Thymus (tissue), 11 donors: Measurements from ENCODE around the gene BZW2. TPM values are rescaled to one million over a fixed set of nuclear protein-coding genes. Genes with fewer than 3 reads are reported as not detected.

Experiments used
- DNase-seq, 9 donors: peaks; one replicate each; pipeline ENCODE4 v3.0.0-alpha.2; 2013; ENCODE audit warnings: low spot score in 9 of 9, low read depth in 6 of 9, missing footprints in 1 of 9
- H3K27ac ChIP-seq, 2 donors: one replicate each; pipeline ENCODE4 v1.5.1; 2013; ENCODE audit warnings: control low read depth in 1 of 2, low read depth in 1 of 2, low read length in 1 of 2, mild to moderate bottlenecking in 1 of 2, moderate library complexity in 1 of 2
- H3K27me3 ChIP-seq, 2 donors: one replicate each; pipeline ENCODE4 v1.5.1; 2013; ENCODE audit warnings: low read length in 1 of 2; ENCODE audit not compliant: control insufficient read depth in 2 of 2, insufficient read depth in 1 of 2
- H3K36me3 ChIP-seq, 2 donors: one replicate each; pipeline ENCODE4 v1.5.1; 2013; ENCODE audit warnings: low read length in 1 of 2, mild to moderate bottlenecking in 1 of 2, moderate library complexity in 1 of 2; ENCODE audit not compliant: control insufficient read depth in 2 of 2, insufficient read depth in 2 of 2
- H3K4me1 ChIP-seq, 2 donors: one replicate each; pipeline ENCODE4 v1.5.1; 2013; ENCODE audit warnings: low read length in 2 of 2; ENCODE audit not compliant: control insufficient read depth in 2 of 2, insufficient read depth in 2 of 2
- H3K4me3 ChIP-seq, 2 donors: one replicate each; pipeline ENCODE4 v1.5.1; 2013; ENCODE audit warnings: low read length in 2 of 2, control low read depth in 1 of 2, mild to moderate bottlenecking in 1 of 2
- H3K9me3 ChIP-seq, 2 donors: one replicate each; pipeline ENCODE4 v1.5.1; 2013; ENCODE audit warnings: low read length in 1 of 2, mild to moderate bottlenecking in 1 of 2; ENCODE audit not compliant: control insufficient read depth in 2 of 2, insufficient read depth in 1 of 2
- WGBS: extraction: QIAGEN DNeasy Blood & Tissue Kit; methylation state at CpG from one replicate; pipeline ENCODE4 v1.1.7; 2013; 5-methylcytosine and 5-hydroxymethylcytosine counted together
- polyA plus RNA-seq: library from polyadenylated mRNA; stranded (reverse); fragments of 200-250 nt; gene quantifications from one replicate; pipeline ENCODE4 v1.2.3, GENCODE V29; 2013
- total RNA-seq: library from RNA; stranded (reverse); fragments of 120-200 nt; gene quantifications from one replicate; pipeline ENCODE4 v1.2.4, GENCODE V29; 2013
- donor health status: healthy.

Gene BZW2
- total and polyA plus RNA-seq, 2 donors, result 40.3 to 41.1 TPM

DNA sequence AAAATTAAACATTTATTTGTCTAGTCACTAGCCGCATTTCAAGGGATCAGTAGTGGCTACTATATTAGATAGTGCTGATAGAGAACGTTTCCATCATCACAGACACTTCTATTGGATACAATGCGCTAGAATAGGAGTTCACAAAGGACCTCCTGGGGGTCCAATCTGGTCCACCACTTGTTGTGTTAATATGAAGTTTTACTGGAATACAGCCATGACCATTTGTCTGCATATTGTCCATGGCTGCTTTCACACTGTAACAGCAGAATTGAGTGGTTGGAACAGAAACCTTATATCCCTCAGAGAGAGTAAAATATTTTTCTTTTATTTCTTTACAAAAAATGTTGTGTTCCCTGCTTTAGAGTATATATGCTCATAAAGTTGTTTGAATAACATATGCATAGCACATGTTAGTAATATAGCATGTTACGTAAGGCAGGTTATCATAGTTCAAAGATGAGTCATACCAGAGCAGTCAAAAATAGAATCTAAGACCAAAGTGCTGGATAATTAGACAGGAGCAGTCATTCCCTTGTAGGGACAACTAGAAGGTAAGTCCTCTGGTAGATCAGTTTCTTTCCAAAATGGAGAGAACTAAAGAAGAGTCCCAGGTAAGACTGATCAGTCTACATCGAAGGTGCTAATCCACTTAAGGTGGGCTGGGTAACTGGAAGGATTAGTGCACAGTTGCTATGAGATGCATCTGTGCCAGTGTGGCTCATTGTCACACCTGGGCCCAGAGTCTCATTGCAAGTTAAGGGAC lies 14.9 kb downstream of the BZW2 start:
- Histone ChIP-seq H3K4me3 (no peak overlapping the region), H3K36me3 (no peaks in the 10 kb centered on the region), H3K9me3 (no peaks in the 10 kb centered on the region), H3K4me1 (peaks cover 0 to 2% of the 10 kb centered on the region in 2 donors), H3K27me3 (no peaks in the 10 kb centered on the region), H3K27ac (no peak overlapping the region)
- DNase-seq, result no peak
- WGBS, result 96% methylated on average over 5 of the region's 5 CpGs

DNA sequence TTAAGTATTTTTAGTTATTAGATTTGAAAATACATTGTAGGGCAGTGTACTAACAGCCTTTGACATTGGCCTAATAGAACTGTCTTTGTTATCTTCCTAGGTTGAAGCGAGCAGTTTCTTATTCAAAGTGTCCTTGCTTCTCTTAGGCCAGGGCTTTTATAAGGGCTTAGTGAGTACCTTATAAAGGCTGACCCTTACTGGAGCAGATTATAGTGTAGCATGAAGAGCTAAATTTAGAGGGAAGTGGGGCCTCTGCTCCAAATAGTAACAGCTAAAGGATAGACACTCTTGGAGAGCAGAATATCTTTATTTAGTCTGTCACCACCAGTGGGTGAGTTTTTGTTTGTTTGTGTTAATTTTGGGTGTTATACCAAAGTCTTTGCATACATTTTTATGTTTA lies 15.9 kb downstream of the BZW2 start:
- Histone ChIP-seq H3K27ac (no peak overlapping the region), H3K4me1 (peaks cover 0 to 2% of the 10 kb centered on the region in 2 donors), H3K27me3 (no peaks in the 10 kb centered on the region), H3K4me3 (no peak overlapping the region), H3K36me3 (peaks cover 0 to 5% of the 10 kb centered on the region in 2 donors), H3K9me3 (no peaks in the 10 kb centered on the region)
- 98% methylated on average over 1 of the region's 1 CpG for WGBS
- no peak for DNase-seq

DNA sequence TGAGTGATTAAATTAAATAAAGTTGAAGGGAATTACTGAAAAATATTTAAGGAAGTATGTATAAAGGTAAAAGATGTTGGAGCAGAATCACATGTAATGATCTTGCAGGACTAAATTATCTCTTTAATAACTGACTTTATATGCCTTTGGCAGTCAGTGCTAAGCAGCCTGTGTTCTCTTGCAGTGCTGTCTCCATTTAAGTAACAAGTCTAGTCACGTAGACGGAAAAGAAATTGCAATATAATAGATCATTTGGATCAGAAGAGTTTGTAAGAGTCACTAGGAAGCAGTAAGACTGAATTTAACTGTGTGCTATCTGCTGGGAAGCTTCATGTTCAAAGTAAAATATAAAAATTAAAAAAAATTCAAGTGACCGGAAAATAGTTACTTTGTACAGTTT lies 21.4 kb downstream of the BZW2 start:
- H3K27me3 ChIP-seq, result no peaks in the 10 kb centered on the region
- no peaks in the 10 kb centered on the region for H3K4me1 ChIP-seq
- DNase-seq, result no peak
- no peaks in the 10 kb centered on the region for H3K9me3 ChIP-seq
- peaks cover 6 to 7% of the 10 kb centered on the region in 2 donors for H3K36me3 ChIP-seq
- H3K4me3 ChIP-seq, result no peak overlapping the region
- H3K27ac ChIP-seq, result no peak overlapping the region
- WGBS, result 93% methylated on average over 3 of the region's 3 CpGs

DNA sequence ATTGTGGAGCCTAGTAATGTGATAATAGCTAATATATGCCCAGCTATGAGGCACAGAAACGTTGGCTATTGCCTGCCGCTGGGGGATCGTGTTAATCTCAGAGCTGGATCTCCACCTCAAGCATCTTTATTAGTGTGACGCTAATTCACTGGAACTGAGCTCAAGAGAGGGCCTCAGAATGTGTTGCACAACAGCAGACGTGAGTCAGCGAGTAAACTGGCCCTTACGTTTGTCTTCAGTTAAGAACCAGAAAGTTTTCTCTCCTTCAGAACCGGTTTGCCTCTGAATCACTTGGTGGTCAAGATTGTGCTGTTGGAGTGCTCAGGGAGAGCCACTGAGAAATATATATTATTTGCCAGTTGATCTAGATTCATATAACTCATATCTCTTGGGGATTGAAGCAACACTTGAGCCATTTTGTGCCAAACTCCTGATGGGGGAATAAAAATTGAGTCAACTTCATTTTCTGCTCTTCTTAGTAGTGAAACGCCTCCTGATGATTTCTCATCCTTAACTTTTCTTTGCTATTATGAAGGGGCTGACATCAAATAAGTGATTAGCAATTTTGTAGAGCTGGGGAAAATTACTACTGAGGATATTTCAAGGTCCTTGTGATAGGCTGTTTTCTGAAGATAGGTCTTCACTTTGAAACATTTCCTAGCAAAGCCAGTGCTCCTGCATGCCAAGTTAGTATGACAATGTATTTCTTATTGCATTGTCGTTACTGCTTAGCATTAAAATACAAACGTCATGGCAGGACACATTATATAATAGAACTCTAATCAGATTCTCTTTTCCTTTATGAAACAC lies 22.3 kb downstream of the BZW2 start:
- no peaks in the 10 kb centered on the region for H3K4me1 ChIP-seq
- H3K4me3 ChIP-seq, result no peak overlapping the region
- H3K9me3 ChIP-seq, result no peaks in the 10 kb centered on the region
- no peak overlapping the region for H3K27ac ChIP-seq
- H3K27me3 ChIP-seq, result no peaks in the 10 kb centered on the region
- peaks cover 6 to 7% of the 10 kb centered on the region in 2 donors for H3K36me3 ChIP-seq
- WGBS, result 92% methylated on average over 11 of the region's 11 CpGs
- no peak for DNase-seq

- no peaks in the 10 kb centered on the region for H3K27me3 ChIP-seq
- no peaks in the 10 kb centered on the region for H3K9me3 ChIP-seq
- peaks cover 6 to 7% of the 10 kb centered on the region in 2 donors for H3K36me3 ChIP-seq
- no peaks in the 10 kb centered on the region for H3K4me1 ChIP-seq
- no peak overlapping the region for H3K4me3 ChIP-seq
- no peak for DNase-seq
- WGBS, result 98% methylated on average over 5 of the region's 5 CpGs
- H3K27ac ChIP-seq, result no peak overlapping the region
Observed at GRCh38 chr7:16668978-16669377, 23.0 kb downstream of the BZW2 start.

- DNase-seq, result no peak
- peaks cover 6 to 9% of the 10 kb centered on the region in 2 donors for H3K36me3 ChIP-seq
- no peaks in the 10 kb centered on the region for H3K27me3 ChIP-seq
- whole genome bisulfite sequencing, result 98% methylated on average over 2 of the region's 2 CpGs
- no peaks in the 10 kb centered on the region for H3K4me1 ChIP-seq
- H3K4me3 ChIP-seq, result no peak overlapping the region
- H3K27ac ChIP-seq, result no peak overlapping the region
- no peaks in the 10 kb centered on the region for H3K9me3 ChIP-seq
Observed at GRCh38 chr7:16669581-16669980, 23.6 kb downstream of the BZW2 start.

- H3K9me3 ChIP-seq, result no peaks in the 10 kb centered on the region
- no peak overlapping the region for H3K4me3 ChIP-seq
- no peaks in the 10 kb centered on the region for H3K27me3 ChIP-seq
- WGBS, result 97% methylated on average over 1 of the region's 1 CpG
- peaks cover 6 to 9% of the 10 kb centered on the region in 2 donors for H3K36me3 ChIP-seq
- H3K27ac ChIP-seq, result no peak overlapping the region
- no peak for DNase-seq
- no peaks in the 10 kb centered on the region for H3K4me1 ChIP-seq
Observed at GRCh38 chr7:16670021-16670420, 24.0 kb downstream of the BZW2 start.

GRCh38 chr7:16670731-16671344 lies 24.9 kb downstream of the BZW2 start:
- no peak overlapping the region for H3K4me3 ChIP-seq
- peaks cover 9 to 14% of the 10 kb centered on the region in 2 donors for H3K36me3 ChIP-seq
- 98% methylated on average over 4 of the region's 4 CpGs for WGBS
- H3K9me3 ChIP-seq, result no peaks in the 10 kb centered on the region
- no peak overlapping the region for H3K27ac ChIP-seq
- DNase-seq, result no peak
- H3K4me1 ChIP-seq, result no peaks in the 10 kb centered on the region
- H3K27me3 ChIP-seq, result no peaks in the 10 kb centered on the region

DNA sequence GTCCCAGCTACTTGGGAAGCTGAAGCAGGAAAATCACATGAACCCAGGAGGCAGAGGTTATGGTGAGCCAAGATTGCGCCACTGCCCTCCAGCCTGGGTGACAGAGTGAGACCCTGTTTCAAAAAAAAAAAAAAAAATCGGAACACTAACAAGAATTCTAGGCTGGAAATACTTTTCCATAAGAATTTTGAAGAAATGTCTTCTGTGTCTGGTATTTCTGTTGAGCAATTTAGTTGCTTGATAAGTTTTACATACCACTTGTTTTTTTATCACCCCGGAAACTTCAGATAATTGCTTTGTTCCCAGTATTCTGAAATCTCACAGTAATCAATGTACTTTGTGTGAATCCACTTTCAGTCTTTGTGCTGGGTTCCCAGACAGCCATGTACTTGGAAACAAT lies 25.8 kb downstream of the BZW2 start:
- no peaks in the 10 kb centered on the region for H3K27me3 ChIP-seq
- no peaks in the 10 kb centered on the region for H3K4me1 ChIP-seq
- DNase-seq, result no peak
- H3K36me3 ChIP-seq, result peaks cover 5 to 16% of the 10 kb centered on the region in 2 donors
- H3K9me3 ChIP-seq, result no peaks in the 10 kb centered on the region
- no peak overlapping the region for H3K27ac ChIP-seq
- 98% methylated on average over 3 of the region's 3 CpGs for WGBS
- H3K4me3 ChIP-seq, result no peak overlapping the region
